Esophagus squamous epithelium (tissue), 5 donors: ENCODE measurements around the gene EPC2. TPM values are rescaled to one million over a fixed set of nuclear protein-coding genes. Genes with fewer than 3 reads are reported as not detected.
"Not testable (repeated sequence)": the region's sequence is repeated elsewhere in the genome, so short reads cannot be mapped to it uniquely, and the experiment has no call there.

Experiments
- DNase-seq: peaks from one replicate; lab custom pipeline; 2025; lab: John Stamatoyannopoulos, UW
- H3K27ac ChIP-seq, 4 donors: fragments of 200-600 bp; sonication (generic); one replicate each; pipeline ENCODE4 v1.5.1; 2016 to 2019; ENCODE audit warnings: mild to moderate bottlenecking in 1 of 4
- H3K27me3 ChIP-seq, 4 donors: fragments of 200-600 bp; sonication (generic); 1 replicate in 3 of 4; 2 replicates in 1 of 4; pipeline versions ENCODE4 v1.5.1 to v1.6.0; 2017 to 2021; ENCODE audit warnings: antibody characterized with exemption in 1 of 4
- H3K36me3 ChIP-seq, 3 donors: fragments of 200-600 bp; sonication (generic); one replicate each; pipeline ENCODE4 v1.5.1; 2016 to 2019
- H3K4me1 ChIP-seq, 3 donors: fragments of 200-600 bp; sonication (generic); one replicate each; pipeline ENCODE4 v1.5.1; 2017 to 2019
- H3K4me3 ChIP-seq, 4 donors: fragments of 200-600 bp; sonication (generic); 1 replicate in 3 of 4; 2 replicates in 1 of 4; pipeline ENCODE4 v1.5.1; 2016 to 2019; ENCODE audit warnings: mild to moderate bottlenecking in 2 of 4, moderate library complexity in 1 of 4
- H3K9me3 ChIP-seq, 3 donors: fragments of 200-600 bp; sonication (generic); one replicate each; pipeline ENCODE4 v1.5.1; 2016 to 2019
- CTCF ChIP-seq, 6 experiments: fragments of 450-650 bp in 4 of 6; fragments of 200-600 bp in 2 of 6; sonication (generic) in 2 of 6; IDR thresholded peaks; one replicate each; pipeline ENCODE4 v1.5.1; 2016 to 2019; ENCODE audit warnings: antibody characterized with exemption in 6 of 6, mild to moderate bottlenecking in 4 of 6, moderate library complexity in 4 of 6
- POLR2A ChIP-seq, 4 donors: fragments of 450-650 bp; IDR thresholded peaks; one replicate each; pipeline ENCODE4 v1.6.1; 2017; ENCODE audit warnings: antibody characterized with exemption in 4 of 4, mild to moderate bottlenecking in 4 of 4, moderate library complexity in 3 of 4
- WGBS, 2 donors: methylation state at CpG; one replicate each; pipeline ENCODE4 v1.1.5; 2018; 5-methylcytosine and 5-hydroxymethylcytosine counted together
- intact Hi-C: fragments of 100-400 bp; cut with DNase I; formaldehyde crosslinking; loops from one replicate; pipeline ENCODE4 v1.15.0; 2022
- total RNA-seq, 4 donors: library from RNA; depleted of rRNA; stranded (reverse); fragments of >200 nt; gene quantifications; one replicate each; pipeline ENCODE4 v1.1.0, GENCODE V29; 2016
- donor health status: DM: yes; HTN: yes; CAD: no.

The EPC2 gene
- total RNA-seq, 4 donors from 2014 or later = 10.6 to 29.2 (median 15.4) TPM

- 86 to 91% methylated on average over 6 of the region's 6 CpGs for WGBS, 2 donors
- no peaks in the 10 kb centered on the region for H3K27me3 ChIP-seq
- TF ChIP-seq POLR2A (IDR thresholded peaks at IDR 0.05) (no peak), CTCF (IDR thresholded peaks at IDR 0.05) (no peak)
- intact Hi-C loops = no loop called here
- H3K9me3 ChIP-seq = no peaks in the 10 kb centered on the region
- H3K4me3 ChIP-seq = no peak overlapping the region
- no peaks in the 10 kb centered on the region for H3K36me3 ChIP-seq
- H3K27ac ChIP-seq = no peak overlapping the region
- DNase-seq = no peak
- H3K4me1 ChIP-seq = peaks cover 0 to 68% (median 10%) of the 10 kb centered on the region in 3 donors
Measured at GRCh38 chr2:148654435-148654834, 9.9 kb downstream of the EPC2 start.

GRCh38 chr2:148656516-148656915, 12.0 kb downstream of the EPC2 start:
- Histone ChIP-seq H3K4me1 (peaks cover 0 to 71% (median 16%) of the 10 kb centered on the region in 3 donors), H3K27ac (no peak overlapping the region), H3K9me3 (no peaks in the 10 kb centered on the region), H3K27me3 (no peaks in the 10 kb centered on the region), H3K36me3 (no peaks in the 10 kb centered on the region), H3K4me3 (no peak overlapping the region)
- intact Hi-C loops = no loop called here
- TF ChIP-seq POLR2A (IDR thresholded peaks at IDR 0.05) (no peak), CTCF (IDR thresholded peaks at IDR 0.05) (no peak)
- no peak for DNase-seq
- 89 to 92% methylated on average over 1 of the region's 1 CpG for WGBS, 2 donors

- no peak for DNase-seq
Measured at GRCh38 chr2:148658807-148659722, 14.5 kb downstream of the EPC2 start.

GRCh38 chr2:148660999-148661398, 16.4 kb downstream of the EPC2 start:
- intact Hi-C loops = no loop called here
- DNase-seq = no peak
- Histone ChIP-seq H3K4me3 (no peak overlapping the region), H3K9me3 (no peaks in the 10 kb centered on the region), H3K36me3 (no peaks in the 10 kb centered on the region), H3K27me3 (no peaks in the 10 kb centered on the region), H3K4me1 (peaks cover 0 to 49% (median 9%) of the 10 kb centered on the region in 3 donors), H3K27ac (no peak overlapping the region)
- TF ChIP-seq POLR2A (IDR thresholded peaks at IDR 0.05) (no peak), CTCF (IDR thresholded peaks at IDR 0.05) (no peak)

More at GRCh38 chr2:148658807-148659722, 14.5 kb downstream of the EPC2 start:
- peaks cover 0 to 49% (median 9%) of the 10 kb centered on the region in 3 donors for H3K4me1 ChIP-seq
- H3K36me3 ChIP-seq = no peaks in the 10 kb centered on the region
- no peaks in the 10 kb centered on the region for H3K9me3 ChIP-seq
- no peak overlapping the region for H3K4me3 ChIP-seq
- H3K27ac ChIP-seq = no peak overlapping the region
- WGBS, 2 donors = 19 to 40% methylated on average over 2 of the region's 2 CpGs
- H3K27me3 ChIP-seq = no peaks in the 10 kb centered on the region
- intact Hi-C loops = no loop called here
- TF ChIP-seq POLR2A (IDR thresholded peaks at IDR 0.05) = no peak
- no peak for TF ChIP-seq CTCF (IDR thresholded peaks at IDR 0.05)

GRCh38 chr2:148662332-148662731, 17.8 kb downstream of the EPC2 start:
- H3K4me1 ChIP-seq = peaks cover 4 to 41% (median 14%) of the 10 kb centered on the region in 3 donors

More at GRCh38 chr2:148662332-148662731, 17.8 kb downstream of the EPC2 start:
- H3K27ac ChIP-seq, H3K9me3 ChIP-seq, DNase-seq, H3K4me3 ChIP-seq, H3K36me3 ChIP-seq, intact Hi-C loops, H3K27me3 ChIP-seq: not testable (repeated sequence)
- 90 to 94% methylated on average over 8 of the region's 8 CpGs for WGBS, 2 donors
